ENCODE measurements around the gene IL18RAP.

The IL18RAP gene

GRCh38 chr2:102399499-102400141 is 23.3 kb upstream of the IL18RAP start:
- Histone ChIP-seq H3K4me1 (ENCODE audit: insufficient read depth, low read length) (no peaks in the 10 kb centered on the region), H2AFZ (ENCODE audit: low read depth, low read length) (no peak overlapping the region), H3K36me3 (ENCODE audit: insufficient read depth, low read length) (no peaks in the 10 kb centered on the region), H3K27me3 (ENCODE audit: insufficient read depth, low read length) (no peaks in the 10 kb centered on the region), H3K9me3 (ENCODE audit: low read length) (no peaks in the 10 kb centered on the region), H3K4me3 (ENCODE audit: low read length) (no peak overlapping the region)

DNA sequence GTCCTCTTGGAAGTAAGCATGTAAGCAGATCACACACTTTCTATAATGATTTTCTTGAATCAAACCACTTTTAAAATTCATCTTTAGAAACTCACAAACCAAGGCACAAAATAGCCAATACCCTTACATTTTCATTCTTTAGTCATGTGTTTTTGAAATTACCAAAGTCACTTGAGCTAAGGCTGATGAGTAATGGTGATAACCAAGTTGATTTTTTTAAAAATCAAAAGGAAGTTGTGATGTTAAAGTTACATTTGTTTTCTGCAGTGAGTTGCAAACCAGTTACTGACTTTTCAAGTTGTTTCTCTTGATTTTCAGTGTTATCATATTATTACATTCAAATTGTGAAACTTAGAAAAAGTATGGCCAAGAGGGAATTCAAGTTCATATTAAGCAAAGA is 21.5 kb upstream of the IL18RAP start:
- Histone ChIP-seq H3K4me3 (ENCODE audit: low read length) (no peak overlapping the region), H3K36me3 (ENCODE audit: insufficient read depth, low read length) (no peaks in the 10 kb centered on the region), H2AFZ (ENCODE audit: low read depth, low read length) (no peak overlapping the region), H3K9me3 (ENCODE audit: low read length) (no peaks in the 10 kb centered on the region), H3K27me3 (ENCODE audit: insufficient read depth, low read length) (no peaks in the 10 kb centered on the region), H3K4me1 (ENCODE audit: insufficient read depth, low read length) (no peaks in the 10 kb centered on the region)

DNA sequence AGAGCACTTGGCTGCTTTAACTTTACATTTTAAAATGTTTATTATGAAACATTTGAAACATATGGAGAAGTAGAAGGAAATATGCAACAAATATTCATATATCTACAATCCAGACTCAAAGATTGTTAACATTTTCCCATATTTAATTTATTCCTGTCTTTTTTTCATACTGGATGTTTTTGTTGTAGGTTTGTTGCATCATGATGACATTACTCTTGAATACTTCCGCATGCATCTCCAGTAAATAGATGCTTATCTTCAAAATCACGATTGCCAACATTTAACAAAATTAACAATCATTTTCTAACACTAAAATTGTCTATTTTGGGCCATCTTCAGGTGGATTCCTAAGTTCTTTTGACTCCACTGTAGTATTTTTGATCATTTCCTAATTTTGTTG is 21.1 kb upstream of the IL18RAP start:
- H3K27me3 ChIP-seq (ENCODE audit: insufficient read depth, low read length), result no peaks in the 10 kb centered on the region
- H3K4me1 ChIP-seq (ENCODE audit: insufficient read depth, low read length), result no peaks in the 10 kb centered on the region
- H3K36me3 ChIP-seq (ENCODE audit: insufficient read depth, low read length), result no peaks in the 10 kb centered on the region
- H3K9me3 ChIP-seq (ENCODE audit: low read length), result no peaks in the 10 kb centered on the region
- H3K4me3 ChIP-seq (ENCODE audit: low read length), result no peak overlapping the region
- no peak overlapping the region for H2AFZ ChIP-seq (ENCODE audit: low read depth, low read length)

GRCh38 chr2:102410952-102411351 is 12.0 kb upstream of the IL18RAP start:
- Histone ChIP-seq H3K36me3 (ENCODE audit: insufficient read depth, low read length) (no peaks in the 10 kb centered on the region), H3K4me3 (ENCODE audit: low read length) (no peak overlapping the region), H2AFZ (ENCODE audit: low read depth, low read length) (no peak overlapping the region), H3K9me3 (ENCODE audit: low read length) (no peaks in the 10 kb centered on the region), H3K27me3 (ENCODE audit: insufficient read depth, low read length) (no peaks in the 10 kb centered on the region), H3K4me1 (ENCODE audit: insufficient read depth, low read length) (no peaks in the 10 kb centered on the region)

- Histone ChIP-seq H3K36me3 (ENCODE audit: insufficient read depth, low read length) (no peaks in the 10 kb centered on the region), H3K4me1 (ENCODE audit: insufficient read depth, low read length) (no peaks in the 10 kb centered on the region)
Measured at GRCh38 chr2:102412199-102412598, 10.8 kb upstream of the IL18RAP start.

DNA sequence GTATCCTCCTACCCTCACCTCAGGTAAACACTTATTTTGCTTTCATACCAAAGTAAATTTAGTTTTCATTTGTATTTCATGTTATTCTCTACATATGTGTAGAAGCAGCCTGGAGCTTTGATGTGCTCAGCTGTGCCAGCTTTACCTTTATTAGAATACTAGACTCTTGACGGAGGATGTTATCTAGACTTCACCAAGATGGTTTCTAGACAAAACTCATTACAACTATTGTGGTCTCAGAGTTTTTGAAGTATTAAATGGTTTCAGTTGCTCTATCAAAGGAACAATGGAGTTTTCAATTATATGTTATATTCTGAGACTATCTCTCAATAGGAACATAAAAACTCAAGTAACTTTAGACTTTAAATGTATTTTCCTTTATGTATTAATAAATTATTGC is 5.0 kb upstream of the IL18RAP start:
- no peaks in the 10 kb centered on the region for H3K27me3 ChIP-seq (ENCODE audit: insufficient read depth, low read length)
- H3K4me1 ChIP-seq (ENCODE audit: insufficient read depth, low read length), result no peaks in the 10 kb centered on the region

More at GRCh38 chr2:102412199-102412598, 10.8 kb upstream of the IL18RAP start:
- H2AFZ ChIP-seq (ENCODE audit: low read depth, low read length), result no peak overlapping the region
- no peaks in the 10 kb centered on the region for H3K27me3 ChIP-seq (ENCODE audit: insufficient read depth, low read length)
- no peaks in the 10 kb centered on the region for H3K9me3 ChIP-seq (ENCODE audit: low read length)
- H3K4me3 ChIP-seq (ENCODE audit: low read length), result no peak overlapping the region

GRCh38 chr2:102418421-102418961 is 4.5 kb upstream of the IL18RAP start:
- Histone ChIP-seq H3K36me3 (ENCODE audit: insufficient read depth, low read length) (no peaks in the 10 kb centered on the region), H3K27me3 (ENCODE audit: insufficient read depth, low read length) (no peaks in the 10 kb centered on the region), H3K9me3 (ENCODE audit: low read length) (no peaks in the 10 kb centered on the region), H2AFZ (ENCODE audit: low read depth, low read length) (no peak overlapping the region), H3K4me3 (ENCODE audit: low read length) (no peak overlapping the region), H3K4me1 (ENCODE audit: insufficient read depth, low read length) (no peaks in the 10 kb centered on the region)

More for the DNA sequence above, 5.0 kb upstream of the IL18RAP start:
- Histone ChIP-seq H2AFZ (ENCODE audit: low read depth, low read length) (no peak overlapping the region), H3K9me3 (ENCODE audit: low read length) (no peaks in the 10 kb centered on the region), H3K36me3 (ENCODE audit: insufficient read depth, low read length) (no peaks in the 10 kb centered on the region), H3K4me3 (ENCODE audit: low read length) (no peak overlapping the region)

GRCh38 chr2:102420290-102420689 is 2.7 kb upstream of the IL18RAP start:
- no peaks in the 10 kb centered on the region for H3K9me3 ChIP-seq (ENCODE audit: low read length)
- no peak overlapping the region for H3K4me3 ChIP-seq (ENCODE audit: low read length)
- H3K27me3 ChIP-seq (ENCODE audit: insufficient read depth, low read length), result no peaks in the 10 kb centered on the region
- no peaks in the 10 kb centered on the region for H3K36me3 ChIP-seq (ENCODE audit: insufficient read depth, low read length)
- H2AFZ ChIP-seq (ENCODE audit: low read depth, low read length), result no peak overlapping the region
- no peaks in the 10 kb centered on the region for H3K4me1 ChIP-seq (ENCODE audit: insufficient read depth, low read length)

- no peak overlapping the region for H2AFZ ChIP-seq (ENCODE audit: low read depth, low read length)
Measured at GRCh38 chr2:102421890-102422759, 835 bp upstream of the IL18RAP start.

GRCh38 chr2:102423368-102423767 is 408 bp downstream of the IL18RAP start:
- Histone ChIP-seq H3K27me3 (ENCODE audit: insufficient read depth, low read length) (no peaks in the 10 kb centered on the region), H3K4me3 (ENCODE audit: low read length) (no peak overlapping the region), H3K9me3 (ENCODE audit: low read length) (no peaks in the 10 kb centered on the region), H3K36me3 (ENCODE audit: insufficient read depth, low read length) (no peaks in the 10 kb centered on the region), H2AFZ (ENCODE audit: low read depth, low read length) (no peak overlapping the region), H3K4me1 (ENCODE audit: insufficient read depth, low read length) (no peaks in the 10 kb centered on the region)

More at GRCh38 chr2:102421890-102422759, 835 bp upstream of the IL18RAP start:
- H3K4me3 ChIP-seq (ENCODE audit: low read length), result no peak overlapping the region
- no peaks in the 10 kb centered on the region for H3K4me1 ChIP-seq (ENCODE audit: insufficient read depth, low read length)
- H3K27me3 ChIP-seq (ENCODE audit: insufficient read depth, low read length), result no peaks in the 10 kb centered on the region
- no peaks in the 10 kb centered on the region for H3K9me3 ChIP-seq (ENCODE audit: low read length)
- no peaks in the 10 kb centered on the region for H3K36me3 ChIP-seq (ENCODE audit: insufficient read depth, low read length)

- no peak overlapping the region for H3K4me3 ChIP-seq (ENCODE audit: low read length)
- no peaks in the 10 kb centered on the region for H3K4me1 ChIP-seq (ENCODE audit: insufficient read depth, low read length)
- no peaks in the 10 kb centered on the region for H3K9me3 ChIP-seq (ENCODE audit: low read length)
- H3K27me3 ChIP-seq (ENCODE audit: insufficient read depth, low read length), result no peaks in the 10 kb centered on the region
- H3K36me3 ChIP-seq (ENCODE audit: insufficient read depth, low read length), result no peaks in the 10 kb centered on the region
- no peak overlapping the region for H2AFZ ChIP-seq (ENCODE audit: low read depth, low read length)
Measured at GRCh38 chr2:102424754-102425153, 1.8 kb downstream of the IL18RAP start.

DNA sequence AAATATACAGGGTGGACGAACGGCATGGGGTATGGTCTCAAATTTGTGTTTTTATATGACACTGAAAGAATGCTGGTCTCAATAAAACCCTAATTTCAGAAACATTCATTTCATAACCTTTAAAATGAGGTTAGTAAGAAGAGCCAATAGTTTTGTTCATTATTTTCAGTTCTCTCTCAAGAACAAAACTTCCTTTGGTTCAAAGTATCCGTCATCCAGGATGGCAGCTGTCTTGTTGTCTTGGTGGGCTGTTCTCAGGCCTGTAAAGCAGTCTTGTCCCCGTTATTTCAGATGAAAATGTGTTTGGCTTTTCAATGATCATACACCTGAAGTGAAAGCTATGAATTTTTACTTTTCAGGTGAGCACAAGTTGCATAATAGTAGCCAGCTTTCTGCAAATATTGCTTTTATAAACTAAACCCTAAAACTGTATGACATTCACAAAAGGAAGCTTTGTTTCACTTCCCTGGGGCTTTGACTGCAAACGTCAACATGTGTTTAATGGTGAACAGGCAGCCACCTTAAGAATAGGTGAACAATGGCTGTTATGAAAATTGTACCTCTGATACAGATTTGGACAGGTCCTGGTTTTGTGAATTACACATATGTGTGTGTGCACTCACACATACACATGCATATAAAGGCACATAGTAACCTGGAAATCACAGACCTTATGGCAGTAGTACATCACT is 2.6 kb downstream of the IL18RAP start:
- Histone ChIP-seq H3K36me3 (ENCODE audit: insufficient read depth, low read length) (no peaks in the 10 kb centered on the region), H3K9me3 (ENCODE audit: low read length) (no peaks in the 10 kb centered on the region), H2AFZ (ENCODE audit: low read depth, low read length) (no peak overlapping the region)

DNA sequence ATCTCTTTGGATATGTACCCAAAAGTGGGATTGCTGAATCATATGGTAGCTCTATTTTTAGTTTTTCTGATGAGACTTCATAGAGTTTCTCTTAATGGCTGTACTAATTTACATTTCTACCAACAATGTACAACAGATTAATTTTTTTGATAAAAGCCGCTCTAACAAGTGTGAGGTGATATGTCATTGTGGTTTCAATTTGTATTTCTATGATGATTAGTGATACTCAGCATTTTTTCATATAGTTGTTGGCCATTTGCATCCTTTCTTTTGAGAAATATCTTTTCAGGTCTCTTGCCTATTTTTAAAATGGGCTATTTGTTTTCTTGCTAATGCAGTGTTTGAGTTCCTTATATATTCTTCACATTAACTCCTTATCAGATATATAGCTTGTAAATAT is 4.3 kb downstream of the IL18RAP start:
- no peaks in the 10 kb centered on the region for H3K36me3 ChIP-seq (ENCODE audit: insufficient read depth, low read length)
- no peak overlapping the region for H3K4me3 ChIP-seq (ENCODE audit: low read length)
- H3K4me1 ChIP-seq (ENCODE audit: insufficient read depth, low read length), result no peaks in the 10 kb centered on the region
- no peaks in the 10 kb centered on the region for H3K9me3 ChIP-seq (ENCODE audit: low read length)
- H3K27me3 ChIP-seq (ENCODE audit: insufficient read depth, low read length), result no peaks in the 10 kb centered on the region
- H2AFZ ChIP-seq (ENCODE audit: low read depth, low read length), result no peak overlapping the region

More for the DNA sequence above, 2.6 kb downstream of the IL18RAP start:
- Histone ChIP-seq H3K4me1 (ENCODE audit: insufficient read depth, low read length) (no peaks in the 10 kb centered on the region), H3K27me3 (ENCODE audit: insufficient read depth, low read length) (no peaks in the 10 kb centered on the region), H3K4me3 (ENCODE audit: low read length) (no peak overlapping the region)
